Loucy (cell line): Measurements from ENCODE around the gene MTMR3.

Experiments used
- EZH2phosphoT487 ChIP-seq: fragments of 200-600 bp; IDR thresholded peaks from 2 replicates; pipeline ENCODE4 v1.6.1; 2018; ENCODE audit warnings: antibody characterized with exemption, mild to moderate bottlenecking, moderate library complexity, borderline replicate concordance
- TF ChIP-seq, protein P1 (sequence below): fragments of 200-600 bp; sonication (generic); conservative IDR thresholded peaks from 2 replicates; pipeline ENCODE4 v1.5.1; 2014; ENCODE audit warnings: mild to moderate bottlenecking, antibody characterized with exemption, low read length

GRCh38 chr22:29860006-29860766 is 22.8 kb upstream of the MTMR3 start:
- TF ChIP-seq, protein P1, sequence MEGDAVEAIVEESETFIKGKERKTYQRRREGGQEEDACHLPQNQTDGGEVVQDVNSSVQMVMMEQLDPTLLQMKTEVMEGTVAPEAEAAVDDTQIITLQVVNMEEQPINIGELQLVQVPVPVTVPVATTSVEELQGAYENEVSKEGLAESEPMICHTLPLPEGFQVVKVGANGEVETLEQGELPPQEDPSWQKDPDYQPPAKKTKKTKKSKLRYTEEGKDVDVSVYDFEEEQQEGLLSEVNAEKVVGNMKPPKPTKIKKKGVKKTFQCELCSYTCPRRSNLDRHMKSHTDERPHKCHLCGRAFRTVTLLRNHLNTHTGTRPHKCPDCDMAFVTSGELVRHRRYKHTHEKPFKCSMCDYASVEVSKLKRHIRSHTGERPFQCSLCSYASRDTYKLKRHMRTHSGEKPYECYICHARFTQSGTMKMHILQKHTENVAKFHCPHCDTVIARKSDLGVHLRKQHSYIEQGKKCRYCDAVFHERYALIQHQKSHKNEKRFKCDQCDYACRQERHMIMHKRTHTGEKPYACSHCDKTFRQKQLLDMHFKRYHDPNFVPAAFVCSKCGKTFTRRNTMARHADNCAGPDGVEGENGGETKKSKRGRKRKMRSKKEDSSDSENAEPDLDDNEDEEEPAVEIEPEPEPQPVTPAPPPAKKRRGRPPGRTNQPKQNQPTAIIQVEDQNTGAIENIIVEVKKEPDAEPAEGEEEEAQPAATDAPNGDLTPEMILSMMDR, result no peak
- TF ChIP-seq EZH2phosphoT487, result no peak
